ENCODE results near the gene SEZ6. TPM values are rescaled to one million over a fixed set of nuclear protein-coding genes. Genes with fewer than 3 reads are reported as not detected.

Gene SEZ6
- total RNA-seq, 1 donor from 2014 or later: not detected

DNA sequence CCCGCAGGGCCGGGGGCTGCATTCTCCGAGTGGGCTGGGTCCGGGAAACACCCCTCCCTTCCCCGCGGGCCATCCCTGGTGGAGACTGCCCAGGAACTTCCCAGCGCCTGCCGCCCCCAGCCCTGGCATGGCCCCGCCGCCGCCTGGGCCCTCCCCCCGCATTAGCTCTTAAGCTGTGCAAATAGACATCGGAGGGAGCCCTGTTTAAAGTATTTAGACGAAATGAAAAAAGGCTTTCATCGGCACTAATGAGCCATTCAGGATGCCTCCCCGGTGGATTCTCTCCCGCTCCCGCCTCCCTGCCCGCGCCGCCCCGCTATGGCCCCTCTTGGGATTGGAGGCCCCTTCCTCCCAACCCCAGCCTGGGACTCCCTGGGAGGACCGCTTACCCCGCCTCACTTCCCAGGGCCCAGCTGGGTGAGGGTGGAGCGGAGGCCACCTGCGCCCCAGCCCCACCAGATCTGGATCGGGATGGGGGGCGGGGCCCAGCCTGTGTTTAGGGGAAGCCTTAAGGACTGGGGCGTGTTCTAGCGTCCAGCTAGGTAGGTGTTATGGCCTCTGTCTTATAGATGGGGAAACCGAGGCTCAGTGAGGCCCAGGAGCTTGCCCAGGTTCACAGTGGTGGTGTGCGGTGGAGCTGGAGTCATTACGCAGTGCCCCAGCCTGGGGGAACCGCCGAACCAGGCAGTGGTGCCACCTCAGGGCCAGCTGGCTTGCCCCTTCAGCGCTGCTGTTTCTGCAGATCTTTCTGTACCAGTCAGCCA lies 19.7 kb downstream of the SEZ6 start:
- TF ChIP-seq POLR2A (IDR thresholded peaks at IDR 0.05): no peak
- TF ChIP-seq, protein P1, sequence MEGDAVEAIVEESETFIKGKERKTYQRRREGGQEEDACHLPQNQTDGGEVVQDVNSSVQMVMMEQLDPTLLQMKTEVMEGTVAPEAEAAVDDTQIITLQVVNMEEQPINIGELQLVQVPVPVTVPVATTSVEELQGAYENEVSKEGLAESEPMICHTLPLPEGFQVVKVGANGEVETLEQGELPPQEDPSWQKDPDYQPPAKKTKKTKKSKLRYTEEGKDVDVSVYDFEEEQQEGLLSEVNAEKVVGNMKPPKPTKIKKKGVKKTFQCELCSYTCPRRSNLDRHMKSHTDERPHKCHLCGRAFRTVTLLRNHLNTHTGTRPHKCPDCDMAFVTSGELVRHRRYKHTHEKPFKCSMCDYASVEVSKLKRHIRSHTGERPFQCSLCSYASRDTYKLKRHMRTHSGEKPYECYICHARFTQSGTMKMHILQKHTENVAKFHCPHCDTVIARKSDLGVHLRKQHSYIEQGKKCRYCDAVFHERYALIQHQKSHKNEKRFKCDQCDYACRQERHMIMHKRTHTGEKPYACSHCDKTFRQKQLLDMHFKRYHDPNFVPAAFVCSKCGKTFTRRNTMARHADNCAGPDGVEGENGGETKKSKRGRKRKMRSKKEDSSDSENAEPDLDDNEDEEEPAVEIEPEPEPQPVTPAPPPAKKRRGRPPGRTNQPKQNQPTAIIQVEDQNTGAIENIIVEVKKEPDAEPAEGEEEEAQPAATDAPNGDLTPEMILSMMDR (IDR thresholded peaks at IDR 0.05): no peak
- no peak for TF ChIP-seq POLR2AphosphoS5 (IDR thresholded peaks at IDR 0.05; ENCODE audit: insufficient read depth in 1 of 2, low read depth in 1 of 2)
- no peaks in the 10 kb centered on the region for H3K9me3 ChIP-seq
- intact Hi-C loops (cut with DNase I): no loop called here
- no peaks in the 10 kb centered on the region for H3K36me3 ChIP-seq
- no peak overlapping the region for H3K27ac ChIP-seq
- no peak overlapping the region for H3K4me3 ChIP-seq
- peaks cover 4% of the 10 kb centered on the region for H3K4me1 ChIP-seq
- DNase-seq (ENCODE audit: extremely low spot score in 2 of 2): no peak
- H3K27me3 ChIP-seq: no peaks in the 10 kb centered on the region

GRCh38 chr17:28983286-28984230 lies 22.3 kb downstream of the SEZ6 start:
- Histone ChIP-seq H3K27me3 (no peaks in the 10 kb centered on the region), H3K4me3 (no peak overlapping the region), H3K27ac (no peak overlapping the region), H3K36me3 (no peaks in the 10 kb centered on the region), H3K9me3 (no peaks in the 10 kb centered on the region), H3K4me1 (peaks cover 4% of the 10 kb centered on the region)
- TF ChIP-seq, protein P1 (IDR thresholded peaks at IDR 0.05): no peak
- no peak for TF ChIP-seq POLR2A (IDR thresholded peaks at IDR 0.05)
- TF ChIP-seq POLR2AphosphoS5 (IDR thresholded peaks at IDR 0.05; ENCODE audit: insufficient read depth in 1 of 2, low read depth in 1 of 2): no peak
- DNase-seq (ENCODE audit: extremely low spot score in 2 of 2): no peak
- intact Hi-C loops (cut with DNase I): no loop called here

- peak; percentile 41 to 86 for TF ChIP-seq POLR2AphosphoS5 (IDR thresholded peaks at IDR 0.05; ENCODE audit: insufficient read depth in 1 of 2, low read depth in 1 of 2)
- no peak for TF ChIP-seq POLR2A (IDR thresholded peaks at IDR 0.05)
- TF ChIP-seq, protein P1 (IDR thresholded peaks at IDR 0.05): no peak
- Histone ChIP-seq H3K9me3 (no peaks in the 10 kb centered on the region), H3K27ac (peak overlapping the region; percentile 24), H3K36me3 (no peaks in the 10 kb centered on the region), H3K4me3 (no peak overlapping the region), H3K27me3 (no peaks in the 10 kb centered on the region), H3K4me1 (peaks cover 4% of the 10 kb centered on the region)
- intact Hi-C loops (cut with DNase I): no loop called here
- no peak for DNase-seq (ENCODE audit: extremely low spot score in 2 of 2)
These were observed 23.6 kb downstream of the SEZ6 start for GRCh38 chr17:28982131-28982793.

DNA sequence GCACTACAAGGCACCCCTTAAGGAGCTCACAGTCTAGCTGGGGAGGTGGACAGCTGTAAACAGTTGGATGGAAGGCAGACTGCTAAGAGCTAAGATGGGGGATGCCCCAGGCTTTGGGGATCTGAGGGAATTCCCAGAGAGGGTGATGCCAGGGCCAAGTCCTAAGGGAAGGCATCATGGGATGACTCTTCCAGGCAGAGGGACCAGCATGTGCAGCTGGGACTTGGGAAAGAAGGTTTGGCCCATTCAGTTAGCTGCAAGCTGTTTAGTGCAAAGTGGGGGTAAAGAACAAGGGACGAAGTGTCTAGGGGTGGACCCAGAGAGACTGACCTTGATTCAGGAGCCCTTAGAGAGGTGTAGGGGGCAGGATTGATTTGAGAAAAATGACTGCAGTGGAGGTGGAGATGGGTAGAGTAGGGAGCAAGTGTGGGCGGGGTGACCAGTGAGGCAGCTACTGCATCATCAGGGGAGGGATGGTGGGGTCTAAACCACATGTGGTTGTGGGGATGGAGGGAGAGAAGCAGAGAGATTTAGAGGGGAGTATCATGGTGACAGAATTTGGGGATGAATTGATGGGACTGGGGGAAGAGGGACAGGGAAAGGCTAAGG lies 27.4 kb downstream of the SEZ6 start:
- H3K4me3 ChIP-seq: no peak overlapping the region
- no peak for DNase-seq (ENCODE audit: extremely low spot score in 2 of 2)
- H3K4me1 ChIP-seq: peaks cover 4% of the 10 kb centered on the region
- intact Hi-C loops (cut with DNase I): no loop called here
- H3K27me3 ChIP-seq: no peaks in the 10 kb centered on the region
- no peaks in the 10 kb centered on the region for H3K9me3 ChIP-seq
- no peaks in the 10 kb centered on the region for H3K36me3 ChIP-seq
- H3K27ac ChIP-seq: no peak overlapping the region
- TF ChIP-seq POLR2A (IDR thresholded peaks at IDR 0.05) (no peak), POLR2AphosphoS5 (IDR thresholded peaks at IDR 0.05; ENCODE audit: insufficient read depth in 1 of 2, low read depth in 1 of 2) (no peak)
- TF ChIP-seq, protein P1 (IDR thresholded peaks at IDR 0.05): no peak

All from vagina (tissue), 2 donors.